Hematopoietic multipotent progenitor cell treated with erythropoietin and hydrocortisone succinate and interleukin-3 and kit ligand, for 4 days (in vitro differentiated cells): ENCODE results near the gene UGT1A7.
A peak's percentile ranks its signal among the peaks of the same experiment; 100 is the strongest.
"Not testable (repeated sequence)": the region's sequence is repeated elsewhere in the genome, so short reads cannot be mapped to it uniquely, and the experiment has no call there.

Source experiments
- DNase-seq: peaks from one replicate; pipeline ENCODE4 v3.0.0-alpha.2; 2015

The UGT1A7 gene

GRCh38 chr2:233681521-233682099 is at the start of gene UGT1A7:
TSS of gene UGT1A7 (plus strand) at chr2:233681901. CDS start at chr2:233681938, 37 bp downstream.
- DNase-seq, result no peak

GRCh38 chr2:233636306-233636705 is 45.4 kb upstream of the UGT1A7 start, which contains the start of gene UGT1A10:
TSS of gene UGT1A10 (plus strand) at chr2:233636448. CDS start at chr2:233636523, 75 bp downstream.
- DNase-seq, result not testable (repeated sequence)

GRCh38 chr2:233638836-233639235 is 42.9 kb upstream of the UGT1A7 start:
- DNase-seq, result no peak

- no peak for DNase-seq
These were observed 41.8 kb upstream of the UGT1A7 start for GRCh38 chr2:233639860-233640259.

- DNase-seq, result peak; percentile 48
These were observed 38.6 kb upstream of the UGT1A7 start for GRCh38 chr2:233643128-233643527.

GRCh38 chr2:233646033-233646432 is 35.7 kb upstream of the UGT1A7 start:
- not testable (repeated sequence) for DNase-seq

GRCh38 chr2:233650981-233651380 is 30.7 kb upstream of the UGT1A7 start:
- DNase-seq, result no peak

GRCh38 chr2:233651430-233651829 is 30.3 kb upstream of the UGT1A7 start:
- no peak for DNase-seq

- peak; percentile 15 for DNase-seq
These were observed 27.2 kb upstream of the UGT1A7 start for GRCh38 chr2:233654501-233654900.

GRCh38 chr2:233655043-233655442 is 26.7 kb upstream of the UGT1A7 start:
- DNase-seq, result no peak

- not testable (repeated sequence) for DNase-seq
These were observed 25.8 kb upstream of the UGT1A7 start for GRCh38 chr2:233655943-233656342.

GRCh38 chr2:233656443-233656842 is 25.3 kb upstream of the UGT1A7 start:
- DNase-seq, result peak; percentile 52

- no peak for DNase-seq
These were observed 23.1 kb upstream of the UGT1A7 start for GRCh38 chr2:233658610-233659009.

- no peak for DNase-seq
These were observed 17.8 kb upstream of the UGT1A7 start for GRCh38 chr2:233663911-233664310.

GRCh38 chr2:233668605-233669260 is 13.0 kb upstream of the UGT1A7 start:
- DNase-seq, result no peak

GRCh38 chr2:233671290-233672161 is 10.2 kb upstream of the UGT1A7 start, which contains the start of gene UGT1A9:
TSS of gene UGT1A9 (plus strand) at chr2:233671898. CDS start at chr2:233671935, 37 bp downstream.
- no peak for DNase-seq

- DNase-seq, result peak; percentile 54
These were observed 8.8 kb upstream of the UGT1A7 start for GRCh38 chr2:233672886-233673285.

GRCh38 chr2:233673896-233674295 is 7.8 kb upstream of the UGT1A7 start:
- no peak for DNase-seq

- DNase-seq, result no peak
These were observed 7.4 kb upstream of the UGT1A7 start for GRCh38 chr2:233674314-233674713.

- no peak for DNase-seq
These were observed 6.7 kb upstream of the UGT1A7 start for GRCh38 chr2:233674995-233675394.

- no peak for DNase-seq
These were observed 5.7 kb upstream of the UGT1A7 start for GRCh38 chr2:233676046-233676445.

GRCh38 chr2:233679196-233679595 is 2.5 kb upstream of the UGT1A7 start:
- DNase-seq, result no peak

GRCh38 chr2:233680361-233681045 is 1.2 kb upstream of the UGT1A7 start:
- no peak for DNase-seq
